ENCODE measurements around the gene BUB3.

DNA sequence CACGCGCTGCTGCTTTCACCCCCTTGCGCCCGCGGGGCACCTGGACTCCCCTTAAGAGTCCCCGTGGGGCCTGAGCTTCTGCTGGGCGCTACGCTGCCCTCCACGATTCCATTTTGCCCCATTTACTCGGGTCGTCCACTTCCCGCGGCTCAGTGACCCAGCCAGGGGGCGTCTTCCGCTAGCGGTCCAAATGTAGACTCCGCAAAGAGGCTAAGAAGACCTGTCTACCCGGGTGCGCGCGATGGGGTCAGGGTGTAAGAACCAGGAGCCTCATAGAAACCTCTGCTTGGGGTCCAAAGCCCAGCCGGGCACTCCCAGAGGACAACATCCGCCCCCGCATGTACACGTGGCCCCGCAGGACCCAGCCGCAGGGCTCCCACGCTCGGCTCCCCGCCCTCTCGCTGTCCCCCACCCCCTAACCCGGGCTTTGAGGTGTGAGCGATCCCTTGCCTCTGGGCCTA, 11.5 kb upstream of the BUB3 start:
- TF ChIP-seq, protein P1, sequence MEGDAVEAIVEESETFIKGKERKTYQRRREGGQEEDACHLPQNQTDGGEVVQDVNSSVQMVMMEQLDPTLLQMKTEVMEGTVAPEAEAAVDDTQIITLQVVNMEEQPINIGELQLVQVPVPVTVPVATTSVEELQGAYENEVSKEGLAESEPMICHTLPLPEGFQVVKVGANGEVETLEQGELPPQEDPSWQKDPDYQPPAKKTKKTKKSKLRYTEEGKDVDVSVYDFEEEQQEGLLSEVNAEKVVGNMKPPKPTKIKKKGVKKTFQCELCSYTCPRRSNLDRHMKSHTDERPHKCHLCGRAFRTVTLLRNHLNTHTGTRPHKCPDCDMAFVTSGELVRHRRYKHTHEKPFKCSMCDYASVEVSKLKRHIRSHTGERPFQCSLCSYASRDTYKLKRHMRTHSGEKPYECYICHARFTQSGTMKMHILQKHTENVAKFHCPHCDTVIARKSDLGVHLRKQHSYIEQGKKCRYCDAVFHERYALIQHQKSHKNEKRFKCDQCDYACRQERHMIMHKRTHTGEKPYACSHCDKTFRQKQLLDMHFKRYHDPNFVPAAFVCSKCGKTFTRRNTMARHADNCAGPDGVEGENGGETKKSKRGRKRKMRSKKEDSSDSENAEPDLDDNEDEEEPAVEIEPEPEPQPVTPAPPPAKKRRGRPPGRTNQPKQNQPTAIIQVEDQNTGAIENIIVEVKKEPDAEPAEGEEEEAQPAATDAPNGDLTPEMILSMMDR (conservative IDR thresholded peaks at IDR 0.05 in 1 of 2, IDR thresholded peaks at IDR 0.05 in 1 of 2; ENCODE audit: extremely low read depth in 1 of 2, insufficient read depth in 1 of 2, low read depth in 1 of 2, low read length in 2 of 2), result no peak
- TF ChIP-seq EZH2 (IDR thresholded peaks at IDR 0.05; ENCODE audit: borderline replicate concordance, low read length), result peak; percentile 19

Data from mammary epithelial cell (primary cell).